HG03521 (cell line): ENCODE data around the gene GSTM2.

Experiments
- ATAC-seq: cut with Tn5 transposase; IDR thresholded peaks from one replicate; pipeline ENCODE4 v1.9.1; 2021; ENCODE audit warnings: mild to moderate bottlenecking, moderate library complexity; ENCODE audit not compliant: unreplicated experiment

The GSTM2 gene

GRCh38 chr1:109629372-109630030 lies 38.4 kb upstream of the GSTM2 start:
- no peak for ATAC-seq

- ATAC-seq, result no peak
These were observed 37.6 kb upstream of the GSTM2 start for GRCh38 chr1:109630081-109630897.

GRCh38 chr1:109630898-109631512 lies 36.9 kb upstream of the GSTM2 start:
- no peak for ATAC-seq

GRCh38 chr1:109631513-109632505 lies 36.0 kb upstream of the GSTM2 start:
- ATAC-seq, result no peak

- ATAC-seq, result no peak
These were observed 35.0 kb upstream of the GSTM2 start for GRCh38 chr1:109632671-109633346.

- no peak for ATAC-seq
These were observed 33.6 kb upstream of the GSTM2 start for GRCh38 chr1:109634292-109634691.

- ATAC-seq, result no peak
These were observed 32.8 kb upstream of the GSTM2 start for GRCh38 chr1:109634771-109635750.

- ATAC-seq, result no peak
These were observed 32.0 kb upstream of the GSTM2 start for GRCh38 chr1:109635862-109636200.

- ATAC-seq, result no peak
These were observed 31.5 kb upstream of the GSTM2 start for GRCh38 chr1:109636201-109636952.

GRCh38 chr1:109637446-109637845 lies 30.4 kb upstream of the GSTM2 start:
- no peak for ATAC-seq

- ATAC-seq, result no peak
These were observed 28.6 kb upstream of the GSTM2 start for GRCh38 chr1:109639063-109639840.

GRCh38 chr1:109639841-109640184 lies 28.0 kb upstream of the GSTM2 start:
- ATAC-seq, result no peak

- ATAC-seq, result no peak
These were observed 27.5 kb upstream of the GSTM2 start for GRCh38 chr1:109640285-109640865.

- no peak for ATAC-seq
These were observed 26.6 kb upstream of the GSTM2 start for GRCh38 chr1:109641078-109641740.

- no peak for ATAC-seq
These were observed 26.0 kb upstream of the GSTM2 start for GRCh38 chr1:109641861-109642260.

- no peak for ATAC-seq
These were observed 25.2 kb upstream of the GSTM2 start for GRCh38 chr1:109642626-109643025.
